GM23338 (cell line): ENCODE measurements around the gene GLIPR1. TPM values are rescaled to one million over a fixed set of nuclear protein-coding genes. Genes with fewer than 3 reads are reported as not detected.

ENCODE experiments used
- ATAC-seq: fragments of 200-7000 bp; cut with Tn5 transposase; 3 replicates; pipeline ENCODE4 v1.9.1; 2020
- DNase-seq: peaks from one replicate; pipeline ENCODE4 v3.0.0-alpha.2; 2015; ENCODE audit warnings: low spot score
- H2AFZ ChIP-seq: fragments of 200-600 bp; sonication (generic); 2 replicates; pipeline ENCODE4 v1.8.0; 2016; ENCODE audit warnings: antibody characterized with exemption, mild to moderate bottlenecking, moderate library complexity
- H3F3A ChIP-seq: fragments of 200-600 bp; sonication (generic); replicated peaks from 2 replicates; pipeline ENCODE4 v1.8.0; 2017; ENCODE audit warnings: antibody characterized with exemption, mixed run types, low read depth
- H3K27ac ChIP-seq: fragments of 200-600 bp; sonication (generic); 2 replicates; pipeline ENCODE4 v1.6.1; 2016; ENCODE audit warnings: low read depth
- H3K27me3 ChIP-seq: fragments of 200-600 bp; sonication (generic); 2 replicates; pipeline ENCODE4 v1.8.0; 2016; ENCODE audit warnings: mild to moderate bottlenecking, mixed run types, moderate library complexity; ENCODE audit not compliant: insufficient read depth
- H3K36me3 ChIP-seq: fragments of 200-600 bp; sonication (generic); 2 replicates; pipeline ENCODE4 v1.8.0; 2016; ENCODE audit warnings: mild to moderate bottlenecking; ENCODE audit not compliant: insufficient read depth
- H3K4me1 ChIP-seq: fragments of 200-600 bp; sonication (generic); 2 replicates; pipeline ENCODE4 v1.8.0; 2016; ENCODE audit warnings: mild to moderate bottlenecking, moderate library complexity; ENCODE audit not compliant: insufficient read depth
- H3K4me2 ChIP-seq: fragments of 200-600 bp; sonication (generic); 2 replicates; pipeline ENCODE4 v1.7.1; 2017; ENCODE audit warnings: mixed run types
- H3K4me3 ChIP-seq: fragments of 200-600 bp; sonication (generic); 2 replicates; pipeline ENCODE4 v1.6.1; 2016; ENCODE audit warnings: mixed run types
- H3K79me2 ChIP-seq: fragments of 200-600 bp; sonication (generic); replicated peaks from 2 replicates; pipeline ENCODE4 v1.8.0; 2017; ENCODE audit warnings: mild to moderate bottlenecking; ENCODE audit not compliant: insufficient read depth
- H3K9me2 ChIP-seq: fragments of 200-600 bp; sonication (generic); 2 replicates; pipeline ENCODE4 v1.8.0; 2017; ENCODE audit not compliant: insufficient read depth
- H4K20me1 ChIP-seq: fragments of 200-600 bp; sonication (generic); replicated peaks from 2 replicates; pipeline ENCODE4 v1.8.0; 2017; ENCODE audit warnings: mild to moderate bottlenecking; ENCODE audit not compliant: insufficient read depth
- H3K27ac Mint-ChIP-seq: 2 replicates; pipeline ENCODE4 v1.8.0; 2020; ENCODE audit warnings: inconsistent platforms, mild to moderate bottlenecking, moderate library complexity, mixed read lengths
- H3K27me3 Mint-ChIP-seq: 3 replicates; pipeline ENCODE4 v1.8.0; 2022; ENCODE audit warnings: low read depth, mild to moderate bottlenecking, moderate library complexity, mixed read lengths, inconsistent platforms; ENCODE audit not compliant: insufficient read depth, poor library complexity
- H3K36me3 Mint-ChIP-seq: 3 replicates; pipeline ENCODE4 v1.8.0; 2021; ENCODE audit warnings: low read depth, mild to moderate bottlenecking, inconsistent platforms, moderate library complexity, mixed read lengths
- H3K4me1 Mint-ChIP-seq: 3 replicates; pipeline ENCODE4 v1.8.0; 2020; ENCODE audit warnings: mild to moderate bottlenecking, inconsistent platforms, mixed read lengths
- H3K4me3 Mint-ChIP-seq: 3 replicates; pipeline ENCODE4 v1.8.0; 2021; ENCODE audit warnings: moderate library complexity, mild to moderate bottlenecking, inconsistent platforms, mixed read lengths
- H3K9me3 Mint-ChIP-seq: 3 replicates; pipeline ENCODE4 v1.8.0; 2020; ENCODE audit warnings: moderate library complexity, mild to moderate bottlenecking, inconsistent platforms, mixed read lengths
- CREB1 ChIP-seq: fragments of 250-450 bp; sonication (Bioruptor Pico); IDR thresholded peaks from 2 replicates; pipeline ENCODE4 v1.5.0; 2020; ENCODE audit warnings: low read depth, mild to moderate bottlenecking, moderate library complexity
- CTCF ChIP-seq, 2 experiments: fragments of 200-600 bp in 1 of 2; sonication (generic) in 1 of 2; conservative IDR thresholded peaks; 2 replicates each; pipeline versions ENCODE4 v1.5.1 to v1.6.1; 2016 to 2017; ENCODE audit warnings: antibody characterized with exemption in 2 of 2, low read depth in 2 of 2, mild to moderate bottlenecking in 2 of 2, moderate library complexity in 1 of 2
- EZH2 ChIP-seq: fragments of 200-600 bp; sonication (generic); IDR thresholded peaks from one replicate; pipeline ENCODE4 v1.8.0; 2017; ENCODE audit warnings: antibody characterized with exemption, mild to moderate bottlenecking, low read depth; ENCODE audit not compliant: unreplicated experiment
- EZH2phosphoT487 ChIP-seq: fragments of 200-600 bp; sonication (generic); IDR thresholded peaks from one replicate; pipeline ENCODE4 v1.8.1; 2018; ENCODE audit warnings: antibody characterized with exemption; ENCODE audit not compliant: unreplicated experiment
- JUNB ChIP-seq: IDR thresholded peaks from one replicate; pipeline ENCODE4 v1.6.1; 2016; ENCODE audit warnings: antibody characterized with exemption; ENCODE audit not compliant: unreplicated experiment
- NANOG ChIP-seq: IDR thresholded peaks from 2 replicates; pipeline ENCODE4 v1.6.1; 2016; ENCODE audit warnings: antibody characterized with exemption, borderline replicate concordance
- POLR2AphosphoS5 ChIP-seq: IDR thresholded peaks from 2 replicates; pipeline ENCODE4 v1.6.1; 2016; ENCODE audit warnings: antibody characterized with exemption, low read depth
- STAT1 ChIP-seq: IDR thresholded peaks from one replicate; pipeline ENCODE4 v1.6.1; 2016; ENCODE audit warnings: antibody characterized with exemption; ENCODE audit not compliant: unreplicated experiment
- ZNF114 ChIP-seq: fragments of 250-450 bp; sonication (Bioruptor Pico); IDR thresholded peaks from 2 replicates; pipeline ENCODE4 v1.5.0; 2020; ENCODE audit warnings: mild to moderate bottlenecking, moderate library complexity
- ZNF331 ChIP-seq: fragments of 250-450 bp; sonication (Bioruptor Pico); IDR thresholded peaks from 2 replicates; pipeline ENCODE4 v1.5.0; 2020; ENCODE audit warnings: low read depth, mild to moderate bottlenecking, moderate library complexity
- polyA plus RNA-seq: library from polyadenylated mRNA; unstranded; fragments of >200 nt; fragmentation: Nextera tagmentation; extraction: Ambion mirVana; gene quantifications from 2 replicates; pipeline ENCODE4 v1.2.1, GENCODE V29; 2016
- total RNA-seq: library from RNA; depleted of rRNA; stranded (reverse); fragments of >200 nt; shearing (Covaris generic); gene quantifications from 2 replicates; pipeline ENCODE4 v1.2.3, GENCODE V29; 2014
- TF ChIP-seq, protein P1 (sequence below): IDR thresholded peaks from one replicate; pipeline ENCODE4 v1.6.1; 2018; ENCODE audit warnings: antibody characterized with exemption; ENCODE audit not compliant: unreplicated experiment
- TF ChIP-seq, protein P2 (sequence below): fragments of 250-450 bp; sonication (Bioruptor Pico); IDR thresholded peaks from 2 replicates; pipeline ENCODE4 v1.5.0; 2020; ENCODE audit warnings: mild to moderate bottlenecking, moderate library complexity
- TF ChIP-seq, protein P3 (sequence below): IDR thresholded peaks from 2 replicates; pipeline ENCODE4 v1.6.1; 2016; ENCODE audit warnings: antibody characterized with exemption

Gene GLIPR1
- total and polyA plus RNA-seq, 2 experiments from 2014 or later = 0.03 to 6.1 TPM

DNA sequence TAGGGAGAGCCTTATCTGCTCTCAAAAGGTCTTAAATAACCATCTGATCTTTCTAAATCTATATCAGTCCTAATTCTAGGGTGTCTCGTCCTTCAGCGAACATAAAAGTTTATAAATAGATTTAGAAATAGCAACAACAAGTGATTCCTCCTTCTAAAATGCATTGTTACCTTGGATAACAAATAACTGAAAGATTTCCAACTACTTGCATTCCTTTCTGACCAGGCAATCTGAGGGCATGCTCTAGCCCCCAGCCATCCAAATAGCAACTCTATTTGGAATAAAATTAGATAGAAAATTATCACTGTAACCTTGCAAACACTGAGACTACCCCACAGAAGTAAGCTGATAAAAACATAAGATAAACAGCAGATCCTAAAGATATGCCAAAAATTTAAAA is 52.7 kb downstream of the GLIPR1 start:
- no peak overlapping the region for H3K4me3 Mint-ChIP-seq
- Histone ChIP-seq H3K36me3 (no peaks in the 10 kb centered on the region), H3K27ac (no peak overlapping the region), H3K4me3 (no peak overlapping the region), H4K20me1 (no peaks in the 10 kb centered on the region), H3K4me2 (no peak overlapping the region), H2AFZ (no peak overlapping the region), H3K4me1 (no peaks in the 10 kb centered on the region), H3F3A (no peaks in the 10 kb centered on the region), H3K79me2 (no peaks in the 10 kb centered on the region), H3K9me2 (no peaks in the 10 kb centered on the region), H3K27me3 (no peaks in the 10 kb centered on the region)
- H3K27ac Mint-ChIP-seq = no peak overlapping the region
- TF ChIP-seq, protein P1, sequence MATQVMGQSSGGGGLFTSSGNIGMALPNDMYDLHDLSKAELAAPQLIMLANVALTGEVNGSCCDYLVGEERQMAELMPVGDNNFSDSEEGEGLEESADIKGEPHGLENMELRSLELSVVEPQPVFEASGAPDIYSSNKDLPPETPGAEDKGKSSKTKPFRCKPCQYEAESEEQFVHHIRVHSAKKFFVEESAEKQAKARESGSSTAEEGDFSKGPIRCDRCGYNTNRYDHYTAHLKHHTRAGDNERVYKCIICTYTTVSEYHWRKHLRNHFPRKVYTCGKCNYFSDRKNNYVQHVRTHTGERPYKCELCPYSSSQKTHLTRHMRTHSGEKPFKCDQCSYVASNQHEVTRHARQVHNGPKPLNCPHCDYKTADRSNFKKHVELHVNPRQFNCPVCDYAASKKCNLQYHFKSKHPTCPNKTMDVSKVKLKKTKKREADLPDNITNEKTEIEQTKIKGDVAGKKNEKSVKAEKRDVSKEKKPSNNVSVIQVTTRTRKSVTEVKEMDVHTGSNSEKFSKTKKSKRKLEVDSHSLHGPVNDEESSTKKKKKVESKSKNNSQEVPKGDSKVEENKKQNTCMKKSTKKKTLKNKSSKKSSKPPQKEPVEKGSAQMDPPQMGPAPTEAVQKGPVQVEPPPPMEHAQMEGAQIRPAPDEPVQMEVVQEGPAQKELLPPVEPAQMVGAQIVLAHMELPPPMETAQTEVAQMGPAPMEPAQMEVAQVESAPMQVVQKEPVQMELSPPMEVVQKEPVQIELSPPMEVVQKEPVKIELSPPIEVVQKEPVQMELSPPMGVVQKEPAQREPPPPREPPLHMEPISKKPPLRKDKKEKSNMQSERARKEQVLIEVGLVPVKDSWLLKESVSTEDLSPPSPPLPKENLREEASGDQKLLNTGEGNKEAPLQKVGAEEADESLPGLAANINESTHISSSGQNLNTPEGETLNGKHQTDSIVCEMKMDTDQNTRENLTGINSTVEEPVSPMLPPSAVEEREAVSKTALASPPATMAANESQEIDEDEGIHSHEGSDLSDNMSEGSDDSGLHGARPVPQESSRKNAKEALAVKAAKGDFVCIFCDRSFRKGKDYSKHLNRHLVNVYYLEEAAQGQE = no peak
- TF ChIP-seq NANOG (no peak), EZH2phosphoT487 (no peak), ZNF114 (CRISPR knock-in tag) (no peak), EZH2 (no peak), POLR2AphosphoS5 (no peak), CTCF (conservative IDR thresholded peaks at IDR 0.05; ENCODE audit: low read depth in 2 of 2) (no peak), STAT1 (no peak), JUNB (no peak), CREB1 (no peak), ZNF331 (CRISPR knock-in tag) (no peak)
- TF ChIP-seq, protein P2, sequence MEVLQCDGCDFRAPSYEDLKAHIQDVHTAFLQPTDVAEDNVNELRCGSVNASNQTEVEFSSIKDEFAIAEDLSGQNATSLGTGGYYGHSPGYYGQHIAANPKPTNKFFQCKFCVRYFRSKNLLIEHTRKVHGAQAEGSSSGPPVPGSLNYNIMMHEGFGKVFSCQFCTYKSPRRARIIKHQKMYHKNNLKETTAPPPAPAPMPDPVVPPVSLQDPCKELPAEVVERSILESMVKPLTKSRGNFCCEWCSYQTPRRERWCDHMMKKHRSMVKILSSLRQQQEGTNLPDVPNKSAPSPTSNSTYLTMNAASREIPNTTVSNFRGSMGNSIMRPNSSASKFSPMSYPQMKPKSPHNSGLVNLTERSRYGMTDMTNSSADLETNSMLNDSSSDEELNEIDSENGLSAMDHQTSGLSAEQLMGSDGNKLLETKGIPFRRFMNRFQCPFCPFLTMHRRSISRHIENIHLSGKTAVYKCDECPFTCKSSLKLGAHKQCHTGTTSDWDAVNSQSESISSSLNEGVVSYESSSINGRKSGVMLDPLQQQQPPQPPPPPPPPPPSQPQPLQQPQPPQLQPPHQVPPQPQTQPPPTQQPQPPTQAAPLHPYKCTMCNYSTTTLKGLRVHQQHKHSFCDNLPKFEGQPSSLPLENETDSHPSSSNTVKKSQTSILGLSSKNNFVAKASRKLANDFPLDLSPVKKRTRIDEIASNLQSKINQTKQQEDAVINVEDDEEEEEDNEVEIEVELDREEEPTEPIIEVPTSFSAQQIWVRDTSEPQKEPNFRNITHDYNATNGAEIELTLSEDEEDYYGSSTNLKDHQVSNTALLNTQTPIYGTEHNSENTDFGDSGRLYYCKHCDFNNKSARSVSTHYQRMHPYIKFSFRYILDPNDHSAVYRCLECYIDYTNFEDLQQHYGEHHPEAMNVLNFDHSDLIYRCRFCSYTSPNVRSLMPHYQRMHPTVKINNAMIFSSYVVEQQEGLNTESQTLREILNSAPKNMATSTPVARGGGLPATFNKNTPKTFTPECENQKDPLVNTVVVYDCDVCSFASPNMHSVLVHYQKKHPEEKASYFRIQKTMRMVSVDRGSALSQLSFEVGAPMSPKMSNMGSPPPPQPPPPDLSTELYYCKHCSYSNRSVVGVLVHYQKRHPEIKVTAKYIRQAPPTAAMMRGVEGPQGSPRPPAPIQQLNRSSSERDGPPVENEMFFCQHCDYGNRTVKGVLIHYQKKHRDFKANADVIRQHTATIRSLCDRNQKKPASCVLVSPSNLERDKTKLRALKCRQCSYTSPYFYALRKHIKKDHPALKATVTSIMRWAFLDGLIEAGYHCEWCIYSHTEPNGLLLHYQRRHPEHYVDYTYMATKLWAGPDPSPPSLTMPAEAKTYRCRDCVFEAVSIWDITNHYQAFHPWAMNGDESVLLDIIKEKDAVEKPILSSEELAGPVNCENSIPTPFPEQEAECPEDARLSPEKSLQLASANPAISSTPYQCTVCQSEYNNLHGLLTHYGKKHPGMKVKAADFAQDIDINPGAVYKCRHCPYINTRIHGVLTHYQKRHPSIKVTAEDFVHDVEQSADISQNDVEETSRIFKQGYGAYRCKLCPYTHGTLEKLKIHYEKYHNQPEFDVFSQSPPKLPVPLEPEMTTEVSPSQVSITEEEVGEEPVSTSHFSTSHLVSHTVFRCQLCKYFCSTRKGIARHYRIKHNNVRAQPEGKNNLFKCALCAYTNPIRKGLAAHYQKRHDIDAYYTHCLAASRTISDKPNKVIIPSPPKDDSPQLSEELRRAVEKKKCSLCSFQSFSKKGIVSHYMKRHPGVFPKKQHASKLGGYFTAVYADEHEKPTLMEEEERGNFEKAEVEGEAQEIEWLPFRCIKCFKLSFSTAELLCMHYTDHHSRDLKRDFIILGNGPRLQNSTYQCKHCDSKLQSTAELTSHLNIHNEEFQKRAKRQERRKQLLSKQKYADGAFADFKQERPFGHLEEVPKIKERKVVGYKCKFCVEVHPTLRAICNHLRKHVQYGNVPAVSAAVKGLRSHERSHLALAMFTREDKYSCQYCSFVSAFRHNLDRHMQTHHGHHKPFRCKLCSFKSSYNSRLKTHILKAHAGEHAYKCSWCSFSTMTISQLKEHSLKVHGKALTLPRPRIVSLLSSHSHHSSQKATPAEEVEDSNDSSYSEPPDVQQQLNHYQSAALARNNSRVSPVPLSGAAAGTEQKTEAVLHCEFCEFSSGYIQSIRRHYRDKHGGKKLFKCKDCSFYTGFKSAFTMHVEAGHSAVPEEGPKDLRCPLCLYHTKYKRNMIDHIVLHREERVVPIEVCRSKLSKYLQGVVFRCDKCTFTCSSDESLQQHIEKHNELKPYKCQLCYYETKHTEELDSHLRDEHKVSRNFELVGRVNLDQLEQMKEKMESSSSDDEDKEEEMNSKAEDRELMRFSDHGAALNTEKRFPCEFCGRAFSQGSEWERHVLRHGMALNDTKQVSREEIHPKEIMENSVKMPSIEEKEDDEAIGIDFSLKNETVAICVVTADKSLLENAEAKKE = no peak
- TF ChIP-seq, protein P3, sequence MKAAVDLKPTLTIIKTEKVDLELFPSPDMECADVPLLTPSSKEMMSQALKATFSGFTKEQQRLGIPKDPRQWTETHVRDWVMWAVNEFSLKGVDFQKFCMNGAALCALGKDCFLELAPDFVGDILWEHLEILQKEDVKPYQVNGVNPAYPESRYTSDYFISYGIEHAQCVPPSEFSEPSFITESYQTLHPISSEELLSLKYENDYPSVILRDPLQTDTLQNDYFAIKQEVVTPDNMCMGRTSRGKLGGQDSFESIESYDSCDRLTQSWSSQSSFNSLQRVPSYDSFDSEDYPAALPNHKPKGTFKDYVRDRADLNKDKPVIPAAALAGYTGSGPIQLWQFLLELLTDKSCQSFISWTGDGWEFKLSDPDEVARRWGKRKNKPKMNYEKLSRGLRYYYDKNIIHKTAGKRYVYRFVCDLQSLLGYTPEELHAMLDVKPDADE = no peak
- DNase-seq = no peak
- no peaks in the 10 kb centered on the region for H3K36me3 Mint-ChIP-seq
- H3K27me3 Mint-ChIP-seq = no peaks in the 10 kb centered on the region
- no peak for ATAC-seq
- no peaks in the 10 kb centered on the region for H3K9me3 Mint-ChIP-seq
- no peaks in the 10 kb centered on the region for H3K4me1 Mint-ChIP-seq
